ENCODE measurements around the gene MED23. TPM values are rescaled to one million over a fixed set of nuclear protein-coding genes. Genes with fewer than 3 reads are reported as not detected.

Gene MED23
- total RNA-seq, 1 experiment from 2014 or later = 35.0 TPM

DNA sequence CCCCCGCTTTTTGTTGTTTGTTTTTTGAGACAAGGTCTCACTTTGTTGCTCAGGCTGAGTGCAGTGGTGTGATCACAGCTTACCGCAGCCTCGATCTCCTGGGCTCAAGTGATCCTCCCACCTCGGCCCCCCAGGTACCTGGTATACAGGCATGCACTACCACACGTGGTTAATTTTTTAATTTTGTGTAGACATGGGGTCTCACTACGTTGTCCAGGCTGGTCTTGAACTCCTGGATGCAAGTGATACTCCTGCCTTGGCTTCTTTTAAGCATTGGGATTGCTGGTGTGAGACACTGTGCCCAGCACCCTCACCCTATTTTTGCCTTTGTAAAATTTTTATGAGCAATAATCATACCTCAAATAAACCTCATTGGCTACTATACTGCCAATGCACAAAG, 14.5 kb upstream of the MED23 start:
- DNase-seq (ENCODE audit: low read depth) = no peak

DNA sequence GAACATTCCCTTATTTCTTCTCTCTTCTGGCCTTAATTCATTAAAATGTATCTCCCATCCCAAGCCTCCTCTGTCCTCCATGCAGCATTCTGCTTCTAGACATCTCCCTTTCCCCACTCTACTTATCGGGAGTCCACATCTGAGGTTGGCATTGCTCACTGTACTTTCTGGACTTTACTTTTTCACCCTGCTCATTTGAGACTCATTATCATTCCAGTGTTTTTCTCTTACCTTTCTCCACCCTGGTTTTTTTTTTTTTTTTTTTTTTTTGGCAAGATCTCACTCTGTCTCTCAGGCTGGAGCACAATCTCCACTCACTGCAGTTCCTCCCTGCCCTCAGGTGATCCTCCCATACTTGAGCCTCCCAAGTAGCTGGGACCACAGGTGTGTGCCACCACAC, 13.5 kb upstream of the MED23 start:
- no peak for DNase-seq (ENCODE audit: low read depth)

DNA sequence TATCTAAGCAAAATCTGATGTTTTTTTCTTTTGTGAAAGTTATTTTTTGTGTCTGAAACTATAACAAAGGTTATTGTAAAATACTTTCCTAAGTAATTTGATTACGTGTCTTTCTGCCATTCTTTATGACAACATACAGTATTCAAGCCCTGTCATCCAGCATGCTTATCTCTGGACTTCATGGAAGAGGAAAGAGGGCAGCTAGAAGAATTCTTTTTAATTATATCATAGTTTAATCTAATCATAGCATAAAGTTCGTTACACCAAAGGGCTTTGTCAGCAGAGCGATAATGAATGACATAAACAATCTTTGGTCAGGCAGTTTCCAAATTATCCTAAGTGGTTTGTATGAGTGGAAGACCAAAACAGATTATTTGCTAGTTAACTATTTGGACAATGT, 12.5 kb upstream of the MED23 start:
- DNase-seq (ENCODE audit: low read depth) = no peak

DNA sequence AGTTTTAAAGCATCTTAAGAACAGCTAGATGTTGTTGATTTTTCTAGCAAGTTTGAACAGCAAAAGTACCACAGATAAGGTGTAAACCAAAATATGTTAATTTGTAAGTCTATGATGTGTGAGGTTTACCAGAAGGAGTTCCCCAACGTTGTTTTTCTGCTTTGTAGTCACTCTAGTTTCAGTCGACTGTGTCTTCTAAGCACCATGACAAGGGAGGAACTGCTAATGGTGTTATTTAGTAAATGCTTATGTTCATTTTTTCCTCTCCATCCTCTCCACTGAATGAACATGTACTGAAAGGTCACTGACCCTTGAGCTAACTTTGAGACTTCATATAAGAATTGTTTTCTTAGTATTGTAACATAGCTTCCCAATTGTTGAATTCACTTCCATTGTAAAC, 12.1 kb upstream of the MED23 start:
- DNase-seq (ENCODE audit: low read depth) = no peak

DNA sequence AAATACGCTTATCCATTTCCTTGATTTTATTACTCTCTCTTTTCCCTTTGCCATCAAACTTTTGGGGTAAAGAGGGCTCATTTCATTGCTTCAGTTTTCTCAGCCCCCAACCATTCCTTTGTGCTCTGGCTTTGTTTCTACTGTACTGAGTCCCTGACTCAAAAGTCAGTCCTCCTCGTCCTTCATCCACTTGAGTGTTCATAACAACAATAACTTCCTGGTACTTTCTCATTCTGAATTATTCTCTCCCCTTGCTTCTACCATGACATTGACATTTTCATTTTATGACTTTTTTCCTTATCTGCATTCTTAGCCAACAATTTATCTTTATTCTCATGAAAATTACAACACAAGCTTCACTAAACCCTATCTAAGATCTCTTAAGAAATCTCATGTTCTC, 10.0 kb upstream of the MED23 start:
- DNase-seq (ENCODE audit: low read depth) = no peak

DNA sequence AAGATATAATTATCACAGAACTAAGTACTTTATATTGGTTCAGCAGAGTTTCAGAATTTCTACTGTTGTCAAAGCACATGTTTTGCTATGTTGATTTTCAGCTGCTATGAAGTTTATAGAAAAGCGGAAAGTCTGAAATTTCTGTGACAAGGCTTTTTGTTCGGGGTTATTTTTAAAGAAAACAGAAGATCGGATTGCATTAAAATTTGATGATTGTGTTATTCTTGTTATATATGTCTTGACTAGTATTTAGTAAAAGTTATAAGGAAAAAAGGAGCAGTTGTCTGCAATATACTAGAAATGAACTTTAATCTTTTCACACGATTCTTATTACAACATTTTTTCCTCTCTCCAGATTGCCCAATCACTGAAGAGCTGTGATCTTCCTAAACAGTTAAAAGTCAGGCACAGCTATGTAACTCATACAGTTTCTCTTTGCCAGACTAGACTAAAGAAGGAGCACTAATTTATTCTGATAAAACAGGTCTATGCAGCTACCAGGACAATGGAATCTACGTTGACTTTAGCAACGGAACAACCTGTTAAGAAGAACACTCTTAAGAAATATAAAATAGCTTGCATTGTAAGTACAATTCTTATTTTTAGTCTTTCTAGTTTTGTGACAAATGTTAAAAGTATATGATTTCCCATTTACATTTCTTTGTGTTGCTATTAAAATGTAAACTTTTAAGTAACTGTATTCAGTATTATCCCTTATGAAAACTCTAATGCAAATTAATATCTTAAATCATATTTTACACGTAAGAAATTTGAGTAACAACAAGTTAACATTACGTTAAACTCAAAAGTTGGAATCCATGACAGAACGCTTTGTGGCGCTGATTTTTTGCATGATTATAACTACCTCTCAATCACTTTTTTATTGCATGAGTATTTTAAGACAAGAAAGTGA, 9.1 kb upstream of the MED23 start, which contains the start of gene ENPP3:
Gene ENPP3, plus strand, starts transcription at position 423 of the 913 bp plus-strand sequence. Its CDS starts 83 bp downstream, at position 506.
- DNase-seq (ENCODE audit: low read depth) = no peak

DNA sequence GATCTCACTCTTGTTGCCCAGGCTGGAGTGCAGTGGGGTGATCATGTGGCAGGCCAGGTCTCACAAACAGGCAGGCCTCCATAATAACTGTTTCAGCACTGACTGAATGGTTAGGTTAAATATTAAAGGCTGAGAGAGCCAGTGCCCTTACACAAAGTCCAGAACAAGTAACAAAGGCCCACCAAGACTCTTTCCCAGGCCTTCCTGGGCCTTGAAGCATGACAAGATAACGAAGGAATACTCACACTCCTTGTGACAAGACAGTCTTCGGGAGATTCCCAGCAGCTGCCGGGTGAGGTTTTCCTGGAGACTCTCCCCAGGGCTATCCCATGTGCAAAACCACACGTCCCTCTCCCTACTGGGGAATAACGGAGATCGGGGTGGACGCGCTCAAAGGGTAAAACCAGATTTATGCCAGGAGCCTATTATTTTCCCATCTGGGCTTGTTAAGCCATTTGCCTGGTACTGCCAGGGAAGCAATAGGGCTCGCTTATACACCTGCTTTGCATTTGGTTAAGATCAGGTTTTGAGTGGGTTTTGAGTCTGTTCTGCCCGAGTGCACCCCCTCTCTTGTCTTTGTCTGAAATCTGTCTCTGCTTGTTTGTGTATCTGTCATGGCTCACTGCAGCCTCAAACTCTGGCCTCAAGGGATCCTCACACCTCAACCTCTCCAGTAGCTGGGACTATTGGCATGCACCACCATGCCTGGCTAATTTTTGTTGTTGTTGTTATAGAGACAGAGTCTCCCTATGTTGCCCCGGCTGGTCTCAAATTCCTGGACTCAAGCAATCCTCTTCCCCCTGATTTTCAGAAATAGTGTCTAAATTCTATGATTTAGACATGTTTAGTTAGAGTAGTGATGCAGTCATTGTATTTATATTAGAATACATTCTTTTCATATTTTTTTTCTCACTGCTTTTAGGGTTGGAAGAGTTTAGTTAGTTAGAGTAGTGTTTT, 7.6 kb upstream of the MED23 start:
- no peak for DNase-seq (ENCODE audit: low read depth)

DNA sequence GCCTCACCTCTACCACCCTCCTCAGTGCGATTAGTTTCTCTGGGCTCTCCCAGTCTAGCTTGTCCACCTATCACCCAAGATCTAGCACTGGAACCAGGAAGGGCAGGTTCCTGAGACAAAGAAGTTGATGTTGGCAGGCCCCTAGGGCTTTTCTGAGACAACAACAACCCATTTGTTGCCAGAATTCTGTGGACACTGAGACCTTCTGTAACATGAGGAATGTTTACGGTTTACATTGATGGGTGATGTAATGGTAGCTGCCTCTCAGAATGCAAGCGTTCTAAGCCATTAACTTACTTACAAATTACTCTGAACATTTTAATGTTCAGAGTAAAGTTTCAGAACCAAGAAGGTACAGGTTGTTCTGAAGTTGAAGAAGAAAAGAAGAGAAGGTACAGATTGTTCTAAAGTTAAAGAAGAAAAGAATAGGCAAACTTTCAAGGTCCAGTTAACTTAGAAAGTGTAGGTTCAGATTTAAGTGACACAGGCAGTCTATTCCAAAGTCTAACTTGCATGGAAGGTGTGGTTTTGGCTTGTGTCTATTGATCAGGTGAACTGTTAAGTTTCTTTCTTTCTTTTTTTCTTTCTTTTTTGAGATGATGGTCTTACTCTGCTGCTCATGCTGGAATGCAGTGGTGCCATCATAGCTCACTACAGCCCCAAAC, 3.7 kb upstream of the MED23 start:
- DNase-seq (ENCODE audit: low read depth) = no peak

DNA sequence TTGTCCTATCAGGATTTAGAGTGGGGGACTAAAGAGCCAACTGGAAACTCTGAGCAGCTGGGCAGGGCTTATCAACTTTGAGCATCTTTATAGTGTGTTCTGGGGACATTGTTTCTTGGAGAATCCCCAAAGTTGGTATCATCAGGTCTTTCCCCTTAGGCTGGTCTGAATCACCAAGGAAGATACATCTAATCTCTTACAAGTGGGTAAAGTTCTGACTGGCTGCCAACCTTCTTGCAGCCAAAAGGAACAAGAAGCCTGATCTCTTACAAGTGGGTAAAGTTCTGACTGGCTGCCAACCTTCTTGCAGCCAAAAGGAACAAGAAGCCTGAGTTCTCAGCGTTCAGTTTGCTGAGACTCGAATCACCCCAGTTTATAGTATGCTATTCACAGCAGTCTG, 1.6 kb upstream of the MED23 start:
- DNase-seq (ENCODE audit: low read depth) = peak; percentile 96

DNA sequence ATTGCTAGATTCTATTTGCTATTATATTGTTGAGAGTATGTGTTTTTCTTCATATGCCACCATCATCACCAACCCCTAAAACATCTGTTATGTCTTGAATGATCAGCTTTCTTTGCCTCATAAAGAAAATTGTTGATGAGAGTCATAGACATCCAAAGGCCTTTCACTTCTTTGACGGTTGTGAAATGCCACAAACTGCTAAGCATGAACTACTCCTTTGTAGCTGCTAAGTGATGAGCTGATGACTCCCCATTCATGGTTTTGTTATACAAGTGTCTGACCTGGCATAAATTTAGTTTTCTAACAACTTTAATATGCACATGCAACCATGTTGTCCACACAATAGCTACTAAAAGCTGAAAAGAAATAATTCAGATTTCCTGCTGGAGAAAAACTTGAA, 684 bp upstream of the MED23 start:
- peak; percentile 7 for DNase-seq (ENCODE audit: low read depth)

DNA sequence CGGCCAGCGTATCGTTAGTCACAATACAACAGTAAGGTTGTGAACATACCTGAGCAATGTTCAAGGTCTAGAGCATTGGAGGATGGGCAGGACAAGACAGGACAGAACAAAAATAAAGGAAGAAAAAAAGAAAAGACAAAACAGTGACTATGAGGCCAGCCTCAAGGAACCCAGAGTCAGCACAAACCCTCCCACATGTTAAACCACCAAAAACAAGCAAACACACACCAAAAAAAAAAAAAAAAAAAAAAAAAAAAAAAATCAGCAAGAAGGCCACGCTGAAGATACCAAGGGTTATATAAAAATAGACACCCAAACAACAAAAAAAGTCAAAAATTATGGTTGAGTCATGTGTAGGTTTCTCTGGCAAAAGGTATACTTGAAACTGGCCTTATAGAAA, 12.8 kb downstream of the MED23 start:
- DNase-seq (ENCODE audit: low read depth) = no peak

DNA sequence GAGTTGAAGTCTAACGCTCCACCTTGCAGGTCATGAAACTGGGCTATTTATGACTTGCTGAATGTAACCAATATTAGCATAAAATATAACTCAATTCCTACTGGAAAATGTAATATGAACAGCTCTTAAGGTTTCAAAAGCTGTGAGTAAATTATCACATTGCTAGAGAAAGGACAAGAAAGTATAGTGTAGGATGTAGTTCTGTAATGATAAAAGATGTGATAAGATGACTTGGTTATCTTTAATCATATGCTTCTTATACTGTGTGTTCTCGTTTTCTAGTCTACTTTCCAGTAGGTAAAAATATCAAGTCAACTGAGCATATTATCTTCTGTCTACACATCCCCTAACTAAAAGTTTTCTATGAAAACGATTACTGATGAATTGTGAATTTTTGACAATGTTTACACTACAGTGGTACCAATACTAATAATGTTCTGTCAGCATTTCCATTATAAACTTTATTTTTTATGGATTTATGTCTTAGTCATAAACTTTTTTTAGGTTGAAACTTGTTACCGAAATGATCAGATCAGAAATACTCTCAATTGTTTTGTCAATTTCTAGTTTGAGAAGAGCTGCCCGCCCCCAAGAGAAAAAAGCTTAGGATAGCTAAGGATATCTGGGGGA, 14.6 kb downstream of the MED23 start:
- DNase-seq (ENCODE audit: low read depth) = no peak

DNA sequence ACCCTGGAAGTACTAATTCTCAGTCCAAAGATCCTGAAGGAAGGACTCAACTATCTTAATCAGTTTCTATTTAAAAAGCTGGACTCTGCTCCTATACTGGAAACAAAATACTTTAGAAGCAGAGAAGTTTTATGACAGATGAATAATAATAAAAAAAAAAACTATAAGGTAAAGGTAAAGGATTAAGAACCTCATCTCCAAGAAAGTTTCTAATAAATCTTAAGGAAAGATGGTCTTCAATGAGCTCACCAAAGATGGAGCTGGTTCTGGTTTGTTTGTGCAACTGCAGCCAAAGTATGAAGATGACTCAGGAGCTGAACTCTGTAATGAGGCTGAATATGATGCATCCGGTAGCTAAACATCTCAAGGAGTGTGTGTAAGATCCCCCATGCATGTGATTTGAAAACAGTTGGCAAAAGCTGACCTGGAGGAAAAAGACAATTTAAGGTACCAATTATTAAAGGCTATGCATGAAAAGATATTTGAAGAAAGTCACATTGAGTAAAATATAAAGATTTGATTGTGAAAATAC, 25.2 kb downstream of the MED23 start:
- peak; percentile 89 for DNase-seq (ENCODE audit: low read depth)

DNA sequence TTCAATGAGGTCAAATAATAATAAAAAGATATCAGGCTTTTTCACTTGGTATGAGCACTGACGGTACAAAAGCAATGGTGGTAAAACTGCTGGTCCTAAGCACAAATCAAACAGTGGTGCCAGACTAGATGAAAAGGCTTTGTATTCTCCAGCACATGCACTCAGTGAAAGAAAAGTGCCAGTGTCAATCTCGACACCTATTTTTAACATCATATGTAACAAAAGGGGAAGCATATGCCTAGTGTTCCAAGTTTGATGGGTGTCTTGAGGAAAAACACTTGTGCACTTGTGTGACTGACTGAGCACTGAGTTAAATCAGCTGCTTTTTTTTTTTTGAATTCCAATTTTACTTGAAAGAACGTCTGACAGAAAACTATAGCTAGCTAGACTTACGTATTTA, 27.3 kb downstream of the MED23 start:
- DNase-seq (ENCODE audit: low read depth) = no peak

DNA sequence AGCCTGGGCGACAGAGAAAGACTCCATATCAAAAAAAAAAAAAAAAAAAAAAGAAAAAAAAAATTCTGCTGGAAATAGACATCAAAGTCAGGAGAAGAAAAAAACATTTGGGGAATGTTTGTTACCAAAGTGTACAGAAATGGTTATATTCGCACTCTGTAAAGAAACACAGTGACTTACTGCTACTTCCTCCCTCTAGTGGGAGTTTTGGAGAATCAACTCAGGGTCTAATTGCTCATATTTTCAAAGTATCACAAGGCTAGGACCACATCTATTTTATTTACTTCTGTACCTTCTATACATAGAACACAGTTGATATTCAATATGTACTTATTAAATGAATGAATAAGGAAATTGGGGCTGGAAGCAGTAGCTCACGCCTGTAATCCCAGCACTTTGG, 30.6 kb downstream of the MED23 start:
- DNase-seq (ENCODE audit: low read depth) = peak; percentile 24

DNA sequence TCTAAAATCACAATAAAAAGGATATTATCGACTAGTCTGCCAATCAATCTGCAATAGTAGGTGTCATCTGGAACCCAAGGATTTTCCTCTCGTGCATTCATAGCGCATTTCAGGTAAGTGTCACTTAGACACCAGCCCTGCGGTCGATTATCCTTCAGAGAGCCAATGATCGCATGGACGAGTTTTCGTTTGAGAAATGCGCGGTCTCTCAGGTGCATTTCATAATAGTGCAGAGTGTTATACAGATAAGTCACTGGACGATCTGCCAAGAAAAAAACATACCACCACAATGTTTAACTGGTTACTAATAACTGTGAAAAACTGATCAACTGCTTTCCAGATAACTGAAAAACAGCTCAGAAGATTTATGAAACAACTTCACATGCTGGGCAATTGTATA, 34.0 kb downstream of the MED23 start:
- DNase-seq (ENCODE audit: low read depth) = no peak

DNA sequence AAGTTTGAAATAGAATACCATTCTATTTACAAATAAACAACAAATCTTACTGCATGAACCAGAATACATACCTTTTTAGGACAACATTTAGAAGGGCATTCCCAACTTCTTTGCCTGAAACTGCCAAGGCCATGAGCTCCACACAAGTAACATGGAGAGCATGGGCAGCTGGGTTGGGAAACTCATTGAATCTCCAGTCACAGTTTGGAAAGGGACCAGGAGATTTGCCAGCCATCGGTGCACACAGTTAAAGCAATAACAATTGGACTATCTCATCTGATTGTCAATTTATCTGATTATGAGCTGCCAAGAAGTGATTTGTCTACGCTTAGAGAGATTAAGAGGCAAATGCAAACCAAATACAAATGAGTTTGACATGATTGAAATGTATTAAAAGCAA, 35.1 kb downstream of the MED23 start:
- DNase-seq (ENCODE audit: low read depth) = no peak

DNA sequence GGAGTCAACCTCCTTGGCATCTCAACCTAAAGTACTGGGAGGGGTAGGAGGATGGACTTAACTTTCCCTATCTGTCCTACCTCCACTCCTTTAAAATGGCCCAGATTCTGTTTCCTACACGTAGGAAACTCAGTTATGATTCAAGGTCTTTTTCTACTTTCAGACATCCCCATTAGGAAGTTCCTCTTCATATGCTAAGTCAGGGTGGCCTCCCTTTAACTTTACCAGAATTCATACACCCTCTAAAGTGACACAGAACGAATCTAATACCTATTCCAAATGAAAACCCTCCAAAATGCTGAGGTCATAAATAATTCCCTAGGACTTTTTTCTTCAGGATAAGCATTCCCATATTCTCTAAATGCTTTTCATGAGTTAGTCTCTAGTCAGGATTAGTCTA, 39.4 kb downstream of the MED23 start:
- DNase-seq (ENCODE audit: low read depth) = no peak

DNA sequence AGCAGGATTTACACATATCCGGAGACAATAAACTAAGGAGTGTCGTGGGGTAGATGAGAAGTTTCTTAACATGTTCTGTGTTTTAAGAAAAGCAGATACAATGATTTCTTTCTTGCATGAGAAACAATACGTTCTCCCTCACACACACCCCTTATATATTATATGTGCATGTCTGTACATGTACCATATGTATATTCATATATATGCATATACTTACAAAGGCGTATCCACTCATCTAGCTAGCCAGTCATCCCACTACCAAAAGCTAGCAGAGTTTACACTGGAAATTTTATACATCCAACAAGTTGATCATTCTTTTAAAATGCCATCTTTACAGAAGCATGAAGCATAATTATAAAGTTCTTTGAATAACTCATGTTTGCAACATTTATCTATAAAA, 40.1 kb downstream of the MED23 start:
- no peak for DNase-seq (ENCODE audit: low read depth)

DNA sequence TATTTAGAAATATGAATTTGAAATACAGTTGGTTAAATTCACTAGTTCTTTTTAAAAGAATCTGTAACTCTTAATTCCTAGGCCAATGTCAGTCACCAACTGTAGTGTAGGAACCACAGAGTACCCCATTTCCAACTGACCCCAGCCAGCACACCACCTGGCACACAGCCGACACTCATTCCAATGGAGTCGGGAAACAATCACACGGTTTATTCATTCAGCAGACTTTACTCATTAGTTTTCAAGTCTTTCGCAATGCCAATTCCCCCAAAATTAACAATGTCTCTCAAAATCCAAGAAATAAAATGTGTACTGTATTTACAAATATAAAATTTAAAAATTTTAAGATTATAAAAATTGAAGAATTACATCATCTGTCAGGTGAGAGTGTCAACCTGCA, 41.5 kb downstream of the MED23 start:
- DNase-seq (ENCODE audit: low read depth) = no peak

DNA sequence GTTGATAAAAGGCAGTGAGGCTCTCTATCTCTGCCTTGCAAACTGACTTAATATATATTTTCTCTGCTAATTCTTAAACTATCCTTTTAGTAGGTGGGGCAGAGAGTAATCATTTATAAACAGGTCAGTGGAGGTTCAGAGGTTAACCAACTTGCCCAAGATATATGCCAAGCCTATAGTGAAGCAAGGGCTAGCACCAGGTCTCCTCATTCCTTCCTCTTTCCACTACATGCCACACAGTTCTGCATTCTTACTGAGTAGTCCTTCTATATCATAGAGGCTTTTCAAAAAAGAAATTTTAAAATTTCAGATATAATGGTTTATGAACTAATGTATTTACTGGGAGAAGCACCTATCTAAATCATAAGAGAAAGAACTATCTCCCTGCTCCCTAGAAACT, 46.5 kb downstream of the MED23 start:
- DNase-seq (ENCODE audit: low read depth) = no peak
